GM21360 (cell line): ENCODE data around the gene MED29.

Experiments
- ATAC-seq: cut with Tn5 transposase; IDR thresholded peaks from one replicate; pipeline ENCODE4 v1.9.1; 2021; ENCODE audit warnings: mild to moderate bottlenecking, moderate library complexity; ENCODE audit not compliant: unreplicated experiment

The MED29 gene

GRCh38 chr19:39410017-39410830 lies 19.0 kb downstream of the MED29 start:
- no peak for ATAC-seq

- ATAC-seq, result no peak
Measured at GRCh38 chr19:39410831-39411080, 19.6 kb downstream of the MED29 start.

DNA sequence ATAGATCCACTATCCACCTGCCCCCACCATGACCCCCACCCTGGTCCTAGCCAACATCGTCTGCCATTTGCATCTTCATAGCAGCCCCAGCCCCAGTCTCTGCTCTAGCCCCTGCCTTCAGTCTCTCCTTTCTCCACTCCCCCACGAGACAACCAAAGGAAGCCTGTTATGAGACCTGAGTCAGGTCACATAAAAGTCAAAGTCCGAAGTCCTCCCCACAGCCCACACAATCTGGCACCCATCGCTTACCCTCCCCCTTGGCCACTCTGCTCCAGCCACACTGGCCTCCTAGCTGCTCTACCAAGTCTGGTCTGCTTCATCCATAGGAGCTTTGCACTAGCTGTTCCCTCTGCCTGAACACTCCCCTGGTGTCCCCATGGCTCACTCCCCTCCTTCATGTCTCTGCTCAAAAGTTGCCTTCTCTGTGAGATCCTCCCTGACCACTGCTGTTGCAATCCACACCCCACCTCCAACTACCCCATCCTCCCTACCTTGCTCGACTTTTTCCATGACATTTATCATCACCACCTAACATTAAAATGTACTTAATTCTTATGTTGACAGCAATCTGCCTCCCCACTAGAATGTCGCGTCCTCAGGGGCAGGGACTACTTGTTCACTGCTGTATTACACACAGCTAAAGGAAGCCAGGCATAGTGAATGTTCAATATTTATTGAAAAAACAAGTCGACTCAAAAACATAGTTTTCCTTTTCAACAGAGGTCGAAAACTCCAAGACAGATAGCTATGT lies 20.1 kb downstream of the MED29 start:
- no peak for ATAC-seq

GRCh38 chr19:39411832-39412099 lies 20.6 kb downstream of the MED29 start:
- ATAC-seq, result peak; percentile 19

GRCh38 chr19:39412100-39412866 lies 21.1 kb downstream of the MED29 start, which contains the start of gene PLEKHG2:
Gene PLEKHG2 (plus strand): TSS chr19:39412669. CDS start chr19:39414087, 1,418 bp downstream.
- ATAC-seq, result peak; percentile 48

DNA sequence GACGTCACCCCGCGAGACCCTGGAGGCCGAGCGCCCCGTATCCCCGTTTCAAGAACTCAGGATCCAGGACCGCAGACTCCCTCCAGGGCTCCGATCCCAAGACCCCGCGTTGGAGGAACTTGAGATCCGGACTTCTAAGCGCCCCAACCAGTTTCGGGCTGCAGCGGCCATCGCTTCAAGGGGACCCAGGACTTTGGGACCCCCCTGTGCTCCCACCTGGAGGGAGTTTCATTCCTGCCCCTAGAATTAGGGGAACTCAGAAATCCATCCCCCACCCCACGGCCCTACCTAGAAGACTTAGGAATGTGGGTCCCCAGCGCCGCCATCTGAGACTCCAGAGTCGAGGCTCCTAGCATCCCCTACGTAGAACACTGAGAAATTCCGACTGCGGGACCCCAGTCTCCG lies 21.7 kb downstream of the MED29 start:
- ATAC-seq, result no peak

DNA sequence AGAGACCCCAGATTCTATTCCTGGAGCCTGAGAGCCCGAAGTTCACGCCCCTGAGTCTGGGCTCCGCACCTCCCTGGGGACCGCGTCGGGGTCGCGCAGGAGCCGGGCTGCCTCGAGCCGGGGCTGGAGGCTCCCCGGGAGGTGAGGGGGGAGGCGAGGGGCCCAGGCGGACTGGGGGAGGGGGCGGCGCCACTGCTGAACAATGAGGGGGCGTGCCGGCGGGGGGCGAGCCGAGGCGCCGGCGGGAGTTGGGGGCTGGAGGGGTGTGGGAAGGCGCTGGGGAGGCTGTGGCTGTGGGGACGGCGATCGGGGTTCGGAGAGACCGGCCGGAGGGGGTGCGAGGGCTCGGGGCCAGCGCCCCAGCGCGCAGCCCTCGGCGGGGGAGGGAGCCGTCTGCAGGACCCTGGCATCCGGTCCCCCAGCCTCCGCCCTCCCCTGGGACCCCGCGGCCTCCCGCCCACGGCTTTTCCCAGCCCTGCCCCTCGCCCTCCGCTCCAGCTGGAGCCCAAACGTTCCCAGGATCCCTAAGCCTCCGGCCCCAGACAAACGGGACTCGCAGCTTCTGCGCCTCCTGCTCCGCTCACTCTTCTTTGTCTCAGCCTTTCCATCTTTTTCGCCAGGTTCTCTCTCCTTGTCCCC lies 22.2 kb downstream of the MED29 start:
- ATAC-seq, result no peak

- no peak for ATAC-seq
Measured at GRCh38 chr19:39413911-39414608, 22.9 kb downstream of the MED29 start.

GRCh38 chr19:39415111-39416046 lies 24.2 kb downstream of the MED29 start:
- no peak for ATAC-seq

- ATAC-seq, result no peak
Measured at GRCh38 chr19:39416152-39417120, 25.3 kb downstream of the MED29 start.

DNA sequence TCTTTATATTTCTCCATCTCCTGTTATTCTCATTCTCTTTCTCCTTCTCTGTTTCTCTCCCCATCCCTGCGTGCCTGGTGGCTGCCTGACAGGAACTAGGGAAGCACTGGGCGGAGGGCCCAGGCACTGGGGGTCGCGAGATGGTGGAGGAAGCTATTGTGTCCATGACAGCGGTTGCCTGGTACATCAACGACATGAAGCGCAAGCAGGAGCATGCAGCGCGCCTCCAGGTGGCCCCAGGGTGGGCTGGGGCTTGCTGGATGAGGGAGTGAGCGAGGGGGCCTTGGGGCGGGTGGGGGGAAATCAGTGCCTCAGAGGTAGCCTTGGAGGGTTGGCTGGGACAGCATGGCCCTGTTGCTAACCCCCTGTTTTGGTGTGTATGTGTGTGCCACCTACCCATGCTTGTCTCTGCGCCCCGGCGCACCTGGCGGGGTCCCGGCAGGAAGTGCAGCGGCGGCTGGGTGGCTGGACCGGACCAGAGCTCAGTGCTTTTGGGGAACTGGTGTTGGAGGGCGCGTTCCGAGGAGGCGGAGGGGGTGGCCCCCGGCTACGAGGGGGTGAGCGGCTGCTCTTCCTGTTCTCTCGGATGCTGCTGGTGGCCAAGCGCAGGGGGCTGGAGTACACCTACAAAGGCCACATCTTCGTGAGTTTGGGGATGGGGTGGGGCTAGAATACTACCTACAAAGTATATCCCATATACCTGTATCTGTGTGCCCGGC lies 26.4 kb downstream of the MED29 start:
- ATAC-seq, result no peak

DNA sequence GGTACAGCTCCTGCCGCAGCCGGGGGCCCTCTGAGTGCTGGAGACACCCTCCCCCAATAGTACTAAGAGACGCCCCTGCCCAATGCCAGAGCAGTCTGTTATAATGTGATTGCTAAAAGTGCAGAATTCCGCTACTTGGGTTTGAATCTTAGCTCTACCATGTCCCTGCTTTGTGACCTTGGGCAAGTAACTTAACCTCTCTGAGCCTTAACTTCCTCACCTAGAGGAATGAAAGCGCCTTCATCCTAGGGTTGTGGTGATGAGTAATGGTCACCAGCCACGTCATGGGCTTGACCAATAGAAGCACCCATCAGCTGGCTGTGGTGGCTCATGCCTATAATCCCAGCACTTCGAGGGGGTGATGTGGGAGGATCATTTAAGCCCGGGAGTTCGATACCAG lies 27.8 kb downstream of the MED29 start:
- no peak for ATAC-seq

DNA sequence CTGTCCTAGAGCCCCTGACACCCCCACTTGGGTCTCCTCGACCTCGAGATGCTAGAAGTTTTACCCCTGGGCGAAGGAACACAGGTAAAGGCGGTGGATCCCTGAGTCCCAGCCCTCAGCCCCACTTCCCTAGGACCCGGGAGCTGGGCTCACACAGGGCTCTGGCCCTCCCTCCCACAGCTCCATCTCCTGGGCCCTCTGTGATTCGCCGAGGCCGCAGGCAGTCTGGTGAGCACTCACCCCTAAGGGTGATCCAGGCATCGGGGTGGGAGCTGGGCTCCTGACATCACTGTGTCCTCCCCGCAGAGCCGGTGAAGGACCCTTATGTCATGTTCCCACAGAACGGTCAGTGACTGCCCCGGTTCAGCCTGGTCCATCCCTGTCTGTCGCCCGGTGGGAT lies 29.6 kb downstream of the MED29 start:
- ATAC-seq, result no peak

DNA sequence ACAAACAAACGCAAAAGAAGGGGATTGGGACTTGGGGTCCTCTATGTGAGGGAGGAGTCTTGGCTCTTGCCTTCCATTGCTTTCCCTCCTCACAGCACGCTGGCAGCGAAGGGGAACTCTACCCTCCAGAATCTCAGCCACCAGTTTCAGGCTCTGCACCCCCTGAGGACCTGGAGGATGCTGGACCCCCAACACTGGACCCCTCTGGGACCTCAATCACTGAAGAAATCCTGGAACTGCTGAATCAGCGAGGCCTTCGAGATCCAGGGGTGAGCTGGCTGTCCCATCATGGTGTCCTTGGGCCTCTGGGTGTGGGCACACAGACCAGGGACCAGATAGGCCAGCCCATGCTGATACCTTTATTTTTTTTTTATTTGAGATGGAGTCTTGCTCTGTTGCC lies 30.8 kb downstream of the MED29 start:
- no peak for ATAC-seq

DNA sequence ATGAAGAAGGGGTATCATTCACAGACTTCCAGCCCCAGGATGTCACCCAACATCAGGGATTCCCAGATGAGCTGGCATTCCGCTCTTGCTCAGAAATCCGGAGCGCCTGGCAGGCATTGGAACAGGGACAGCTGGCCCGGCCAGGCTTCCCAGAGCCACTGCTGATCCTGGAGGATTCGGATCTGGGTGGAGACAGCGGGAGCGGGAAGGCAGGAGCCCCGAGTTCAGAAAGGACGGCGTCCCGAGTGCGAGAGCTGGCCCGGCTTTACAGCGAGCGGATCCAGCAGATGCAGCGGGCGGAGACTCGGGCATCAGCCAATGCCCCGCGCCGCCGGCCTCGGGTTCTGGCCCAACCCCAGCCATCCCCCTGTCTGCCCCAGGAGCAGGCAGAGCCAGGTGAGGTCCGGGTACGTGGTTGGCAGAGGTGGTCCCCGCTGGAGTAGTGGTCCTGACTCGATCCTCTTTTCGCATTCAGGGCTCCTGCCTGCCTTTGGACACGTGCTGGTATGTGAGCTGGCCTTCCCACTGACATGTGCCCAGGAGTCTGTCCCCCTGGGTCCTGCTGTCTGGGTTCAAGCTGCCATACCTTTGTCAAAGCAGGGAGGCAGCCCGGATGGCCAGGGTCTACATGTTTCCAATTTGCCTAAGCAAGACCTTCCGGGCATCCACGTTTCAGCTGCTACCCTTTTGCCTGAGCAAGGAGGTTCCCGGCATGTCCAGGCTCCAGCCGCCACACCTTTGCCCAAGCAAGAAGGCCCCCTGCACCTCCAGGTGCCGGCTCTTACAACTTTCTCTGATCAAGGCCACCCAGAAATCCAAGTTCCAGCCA lies 32.3 kb downstream of the MED29 start:
- no peak for ATAC-seq

- ATAC-seq, result no peak
Measured at GRCh38 chr19:39424934-39425333, 33.8 kb downstream of the MED29 start.

GRCh38 chr19:39425744-39426143 lies 34.6 kb downstream of the MED29 start:
- ATAC-seq, result no peak
